NAMALWA (cell line): ENCODE results near the gene KIRREL3.

Experiments used
- DNase-seq: peaks from one replicate; pipeline ENCODE4 v3.0.0-alpha.2; 2015; ENCODE audit warnings: low spot score

KIRREL3 gene

DNA sequence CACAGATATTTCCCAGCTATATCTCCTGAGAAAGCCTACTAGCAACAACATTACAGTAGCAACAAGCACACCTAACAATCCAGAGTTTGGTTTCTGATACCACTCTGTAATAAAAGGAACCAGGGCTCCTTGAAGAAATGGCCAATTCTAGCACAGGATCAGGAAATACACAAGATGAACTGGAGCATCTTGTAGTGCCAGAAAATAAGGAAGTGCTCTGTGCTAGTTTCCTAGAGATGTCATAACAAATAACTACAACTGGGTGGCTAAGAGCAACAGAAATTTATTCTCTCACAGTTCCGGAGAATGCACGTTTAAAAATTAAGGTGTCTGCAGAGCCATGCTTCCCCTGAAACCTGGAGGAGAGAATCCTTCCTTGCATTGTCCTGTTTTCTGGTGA is 217.8 kb downstream of the KIRREL3 start:
- no peak for DNase-seq

DNA sequence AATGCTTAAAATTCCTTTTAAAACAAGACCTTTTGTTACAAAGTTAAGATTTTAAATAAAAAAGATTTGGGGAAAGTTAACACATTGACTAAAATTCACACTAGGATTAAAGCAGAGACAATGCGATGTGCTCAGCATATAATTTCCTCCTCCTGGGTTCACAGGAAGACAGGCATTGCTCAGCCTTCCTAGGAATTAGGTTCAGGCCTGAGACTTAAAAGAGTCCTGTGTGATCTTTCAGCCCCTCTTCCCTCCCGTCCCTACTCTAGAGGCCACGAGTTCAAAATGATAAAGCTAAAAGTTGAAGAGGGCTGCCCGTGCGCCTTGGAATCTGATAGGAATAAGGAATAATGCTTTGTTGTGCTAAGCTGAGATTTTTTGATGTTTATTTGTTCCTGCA is 218.6 kb downstream of the KIRREL3 start:
- no peak for DNase-seq

DNA sequence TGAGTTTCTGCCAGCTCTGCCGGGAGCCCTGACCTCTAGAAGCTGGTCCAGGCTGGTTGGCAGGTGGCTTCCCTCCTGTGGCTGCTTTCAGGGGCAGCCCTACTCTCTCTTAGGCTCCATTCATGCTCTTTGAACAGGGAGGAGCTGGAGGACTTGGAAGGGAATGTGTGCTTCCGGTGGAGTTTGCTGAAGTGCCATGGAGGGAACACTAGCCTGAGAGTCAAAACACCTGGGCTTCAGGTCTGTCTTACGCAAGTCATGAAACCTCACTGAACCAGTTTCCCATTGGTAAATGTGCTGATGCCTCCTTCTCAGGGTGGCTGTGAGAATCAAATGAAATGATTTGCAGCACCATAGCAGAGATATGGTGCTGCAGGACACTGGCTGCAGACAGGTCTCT is 224.5 kb downstream of the KIRREL3 start:
- no peak for DNase-seq

DNA sequence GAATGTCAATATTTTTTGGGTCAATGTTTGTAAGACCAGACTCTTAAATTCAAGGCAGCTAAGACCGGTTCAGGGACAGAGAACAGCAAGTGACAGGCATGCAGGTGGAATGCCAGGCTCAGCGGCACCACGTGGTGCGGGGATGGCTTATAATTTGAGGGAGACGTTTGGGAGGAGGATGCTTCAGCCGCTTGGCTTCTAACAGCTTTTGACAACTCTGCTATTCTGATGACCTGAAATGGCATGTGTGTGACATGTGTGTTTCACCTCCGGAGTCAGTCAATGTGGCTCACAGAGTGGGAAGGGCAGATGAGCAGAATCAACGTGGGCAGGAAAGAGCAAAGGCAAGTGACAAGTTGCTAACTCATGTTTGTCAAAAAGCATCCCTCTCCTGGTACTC is 228.3 kb downstream of the KIRREL3 start:
- DNase-seq, result no peak

DNA sequence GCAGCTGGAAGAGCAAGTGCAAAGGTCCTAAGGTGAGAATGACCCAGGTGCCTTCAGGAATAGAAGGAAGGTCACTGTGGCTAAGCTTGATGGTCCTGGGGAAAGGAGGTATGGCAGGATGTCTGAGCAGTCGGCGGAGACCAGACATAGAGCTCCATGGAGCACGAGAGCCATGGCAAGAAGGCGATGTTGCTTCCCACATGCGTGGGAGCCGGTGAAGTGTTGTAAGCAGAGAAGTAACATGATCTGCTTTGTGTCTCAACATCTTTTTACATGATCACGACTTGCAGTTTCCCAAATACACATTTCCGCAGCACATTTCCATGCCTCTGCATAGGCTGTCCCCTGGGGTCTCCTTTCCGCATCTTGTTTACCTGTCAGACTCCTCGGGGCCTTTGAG is 231.9 kb downstream of the KIRREL3 start:
- DNase-seq, result no peak

DNA sequence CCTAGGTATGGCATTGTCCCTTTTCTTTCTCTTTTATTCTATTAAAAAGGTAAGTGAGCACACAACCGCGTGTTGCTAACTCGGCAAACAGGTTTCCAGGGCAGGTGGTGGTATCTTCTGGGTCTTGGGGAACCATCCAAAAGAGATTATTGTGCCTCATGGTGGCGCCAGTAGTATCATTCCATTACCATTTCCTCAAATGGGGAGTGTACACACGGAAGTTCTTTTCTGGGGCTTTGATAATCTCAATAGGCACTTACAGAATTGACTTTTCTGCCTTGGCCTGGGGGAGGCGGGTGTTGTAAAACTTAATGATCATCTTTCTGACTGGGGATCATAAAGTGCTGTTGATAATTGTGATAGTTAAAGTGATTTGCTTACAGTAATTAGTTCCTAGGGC is 234.1 kb downstream of the KIRREL3 start:
- no peak for DNase-seq

DNA sequence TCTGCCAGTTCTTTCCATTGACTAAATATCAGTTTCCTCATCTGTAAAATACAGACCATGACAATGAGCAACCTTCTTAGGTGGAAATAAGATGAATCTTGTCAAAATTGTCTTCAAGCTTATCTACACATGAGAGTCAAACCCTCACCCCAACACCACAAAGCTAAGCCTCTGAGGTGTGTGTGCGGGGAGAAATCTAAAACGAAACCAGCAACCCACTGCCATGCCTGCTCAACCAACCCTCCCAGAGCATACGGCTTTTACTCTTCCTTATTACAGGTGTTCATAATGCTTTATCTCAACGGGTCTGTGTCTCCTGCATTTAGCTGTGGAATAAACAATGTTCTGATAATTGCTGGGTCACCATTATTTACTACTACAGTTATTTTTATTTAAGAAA is 235.4 kb downstream of the KIRREL3 start:
- no peak for DNase-seq

DNA sequence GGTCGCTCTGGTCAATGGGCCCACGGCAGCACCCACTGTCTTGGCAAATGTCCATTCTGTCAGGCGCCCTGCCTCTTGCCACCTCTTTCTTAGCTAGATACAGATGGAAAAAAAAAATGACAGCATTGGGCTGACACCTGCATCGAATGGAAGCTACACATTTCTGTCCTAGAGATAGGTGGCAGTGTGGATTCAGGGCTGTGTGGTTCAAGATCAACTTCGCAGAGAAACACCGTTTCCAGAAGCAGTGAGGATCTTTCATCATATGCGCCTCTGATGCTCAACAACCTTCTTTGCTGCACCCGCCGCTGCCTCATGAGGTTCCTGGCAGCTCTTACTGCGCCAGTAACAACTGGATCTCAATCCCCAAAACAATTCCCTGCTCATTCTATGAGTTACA is 236.3 kb downstream of the KIRREL3 start:
- DNase-seq, result no peak

DNA sequence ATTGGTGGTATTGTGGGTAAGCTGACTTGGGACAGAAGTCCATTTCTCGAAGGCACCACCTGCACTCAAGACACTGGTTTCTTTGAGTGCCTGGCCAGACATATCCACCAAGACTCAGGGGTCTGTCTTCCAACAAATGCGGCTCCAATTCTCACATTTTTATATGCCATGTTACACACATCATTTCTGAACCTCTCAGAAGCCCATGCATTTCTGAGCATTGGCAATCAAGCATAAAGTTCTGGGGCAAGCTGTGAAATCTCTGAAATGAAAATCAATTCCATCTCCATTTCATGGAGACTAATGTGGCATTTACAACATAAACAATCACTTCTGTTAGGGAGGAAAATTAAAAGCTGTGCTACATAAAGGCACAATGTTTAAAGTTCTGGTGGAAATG is 243.7 kb downstream of the KIRREL3 start:
- DNase-seq, result no peak

DNA sequence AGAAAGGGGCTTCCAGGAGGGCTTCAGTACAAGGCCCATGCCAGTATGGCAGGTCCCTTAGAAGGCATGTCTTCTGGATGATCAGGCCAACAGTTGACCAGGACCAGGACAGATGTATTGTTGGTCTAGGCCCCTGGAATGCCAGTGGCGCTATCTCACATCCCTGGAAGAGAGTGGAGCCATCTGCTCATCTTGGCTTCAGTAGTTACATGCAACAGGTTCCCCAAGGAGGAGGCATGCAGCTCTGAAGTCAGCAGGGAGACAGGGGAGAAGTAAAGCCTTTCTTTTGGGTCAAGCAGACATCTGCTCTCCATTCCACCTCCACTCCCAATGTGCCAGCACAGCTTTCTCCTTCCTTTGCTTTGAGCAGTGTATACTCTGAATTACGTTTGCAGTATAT is 244.1 kb downstream of the KIRREL3 start:
- DNase-seq, result no peak

DNA sequence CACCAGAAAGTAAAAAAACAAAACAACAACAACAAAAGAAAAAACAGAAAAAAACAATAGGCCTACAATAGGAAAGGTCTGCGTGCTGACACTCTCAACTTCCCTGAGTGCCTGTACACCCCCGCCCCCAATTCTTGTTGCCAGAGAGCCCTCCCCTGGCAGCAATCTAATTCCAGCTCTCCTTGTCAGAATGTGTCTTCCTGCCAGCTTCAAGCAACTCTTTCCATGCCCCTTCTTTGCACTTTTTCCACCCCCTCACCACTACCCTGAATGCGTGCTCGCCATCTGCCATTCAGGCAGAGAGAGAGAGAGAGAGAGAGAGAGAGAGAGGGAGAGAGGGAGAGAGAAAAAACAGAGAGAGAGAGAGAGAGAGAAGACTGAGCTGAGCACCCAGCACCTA is 245.0 kb downstream of the KIRREL3 start:
- DNase-seq, result no peak

DNA sequence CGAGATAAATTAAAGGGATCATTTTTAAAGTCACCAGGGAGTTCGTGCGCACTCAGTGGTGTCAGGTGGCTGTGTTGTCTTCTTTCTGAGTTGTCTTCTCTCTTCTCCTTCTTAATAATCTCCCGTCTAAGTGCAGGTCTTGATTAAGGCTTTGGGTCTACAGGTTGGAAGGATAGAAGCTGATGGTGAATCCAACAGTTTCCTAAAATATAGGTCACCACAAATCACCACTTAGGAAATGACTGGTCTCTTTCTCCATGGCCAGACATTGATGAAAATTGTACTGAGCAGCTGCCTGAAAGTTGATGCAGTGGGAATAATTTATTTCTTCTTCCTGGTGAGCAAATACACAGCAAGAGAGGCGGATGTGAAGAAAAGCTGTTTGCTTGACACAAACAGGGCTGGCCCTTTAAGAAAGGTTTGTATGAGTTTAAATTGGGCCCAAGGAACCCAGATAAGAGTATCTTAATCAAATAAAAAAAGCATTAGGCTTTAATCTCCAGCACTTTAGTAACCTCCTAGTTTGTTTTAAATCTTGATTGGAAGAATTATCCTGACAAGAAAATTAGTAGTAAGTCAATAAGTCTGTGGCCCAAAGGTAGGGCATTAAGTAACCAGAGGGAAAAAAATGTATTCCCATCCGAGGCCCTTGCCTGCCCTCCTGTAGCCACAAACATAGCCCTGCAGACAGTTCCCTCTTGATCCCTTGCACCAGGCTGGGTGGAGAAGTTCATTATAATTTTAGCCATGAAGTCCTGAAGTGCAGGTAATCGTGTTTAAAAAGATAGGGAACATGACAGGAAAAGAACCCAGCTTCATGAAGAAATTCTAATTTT is 245.8 kb downstream of the KIRREL3 start:
- DNase-seq, result no peak

DNA sequence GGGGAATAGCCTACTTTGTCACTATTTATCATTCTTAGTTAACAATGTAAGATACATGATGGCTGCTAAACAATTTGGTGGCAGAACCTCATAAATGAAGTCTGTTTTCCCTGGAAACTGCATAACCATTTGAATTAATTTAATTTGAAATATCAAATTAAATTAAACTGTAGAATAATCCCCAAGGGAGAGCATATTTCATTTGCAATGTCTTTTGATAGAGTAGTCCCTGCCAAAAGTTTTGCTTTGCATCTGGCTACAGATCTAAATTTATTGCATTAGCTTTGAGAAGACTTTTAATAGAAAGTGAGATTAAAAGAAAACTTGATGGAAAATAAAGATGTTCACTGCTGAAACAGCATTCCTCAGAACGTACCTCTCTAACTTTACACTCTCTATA is 246.6 kb downstream of the KIRREL3 start:
- DNase-seq, result no peak

DNA sequence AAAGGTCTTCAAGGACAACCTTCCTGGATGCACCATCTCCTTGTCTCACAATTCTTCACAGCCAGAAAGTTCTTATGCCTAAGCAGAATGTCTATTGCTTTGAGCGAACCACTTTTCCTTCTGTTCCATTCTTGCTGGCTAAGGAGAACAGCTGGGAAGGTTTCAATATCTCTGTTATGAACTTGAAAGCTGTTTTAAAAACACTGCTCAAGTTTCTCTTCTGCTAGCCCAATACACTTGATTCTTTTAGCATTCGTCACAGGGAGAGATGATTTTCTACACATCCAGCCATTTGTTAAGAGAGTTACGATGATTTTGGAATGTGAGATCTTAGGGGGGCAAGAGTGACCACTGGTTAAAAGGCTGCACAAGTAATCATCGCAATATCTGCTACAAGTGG is 249.3 kb downstream of the KIRREL3 start:
- DNase-seq, result no peak

DNA sequence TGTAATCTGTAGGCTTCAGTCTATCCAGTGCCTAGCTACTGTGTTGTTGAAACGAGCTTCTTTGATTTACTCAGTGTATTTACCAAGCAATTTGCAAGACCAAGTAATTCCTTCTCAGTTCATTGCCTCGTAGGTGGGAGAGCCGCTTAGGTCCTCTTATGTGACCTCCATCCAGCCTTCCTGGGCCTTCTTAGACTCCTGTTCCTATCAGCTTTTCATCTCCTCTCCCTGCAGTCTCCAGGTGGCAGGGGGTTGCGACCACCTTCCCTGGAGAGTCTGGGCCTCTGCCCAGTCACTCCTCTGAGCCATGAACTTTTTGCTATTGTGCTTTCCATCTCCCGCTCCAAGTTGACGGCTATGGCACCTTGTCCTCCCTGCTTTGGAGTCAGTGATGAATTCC is 251.8 kb downstream of the KIRREL3 start:
- DNase-seq, result no peak

DNA sequence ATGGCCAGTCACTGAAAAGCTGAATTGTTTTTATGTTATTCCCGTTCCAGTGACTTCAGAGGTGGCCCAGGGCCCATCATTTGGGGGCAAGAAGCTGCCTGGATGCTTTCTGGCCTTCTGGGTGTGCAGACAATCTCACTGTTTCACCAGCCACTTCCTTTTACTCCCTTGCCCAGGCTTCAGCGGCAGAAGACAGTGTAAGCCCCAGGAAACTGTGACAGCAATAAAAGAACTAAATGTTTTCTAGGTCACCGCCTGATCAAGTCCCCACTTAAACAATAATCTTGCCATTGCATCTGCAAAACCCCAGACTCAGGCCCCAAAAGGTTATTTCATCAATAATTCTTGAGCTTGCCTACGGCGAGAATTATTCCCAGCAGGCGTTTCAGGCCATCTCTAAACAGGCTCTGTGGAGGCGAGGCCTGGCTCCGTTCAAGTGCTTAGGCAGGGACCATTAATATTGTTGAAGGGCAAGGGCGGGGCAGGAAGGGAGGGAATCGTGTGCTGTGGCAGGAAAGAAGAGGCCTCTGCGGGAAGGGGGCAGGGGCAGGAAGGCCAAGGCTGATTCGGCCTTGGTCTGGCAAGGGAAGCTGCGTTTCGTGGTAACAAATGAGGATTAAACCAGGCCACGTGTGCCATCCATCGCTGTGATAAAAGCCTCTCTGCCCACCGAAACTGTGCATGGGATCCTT is 252.3 kb downstream of the KIRREL3 start:
- DNase-seq, result no peak

DNA sequence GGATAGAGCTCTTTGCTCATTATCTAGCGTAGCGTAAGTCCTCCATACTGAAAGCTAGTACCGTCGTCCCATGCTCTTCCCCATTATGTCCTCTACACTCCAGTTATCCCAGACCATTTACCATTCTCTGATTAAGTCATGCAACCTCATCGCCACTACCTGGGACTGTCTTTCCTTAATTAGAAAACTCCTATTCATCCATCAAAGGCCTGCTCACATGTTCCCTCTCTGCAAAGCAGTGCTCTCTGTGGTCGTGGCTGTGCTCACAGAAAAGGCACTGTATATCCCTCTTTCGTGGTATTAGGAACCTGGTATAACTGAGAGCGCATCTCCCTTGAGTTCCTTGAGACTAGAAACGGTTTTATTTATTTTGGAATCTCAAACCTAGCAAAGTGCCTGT is 253.3 kb downstream of the KIRREL3 start:
- DNase-seq, result no peak

DNA sequence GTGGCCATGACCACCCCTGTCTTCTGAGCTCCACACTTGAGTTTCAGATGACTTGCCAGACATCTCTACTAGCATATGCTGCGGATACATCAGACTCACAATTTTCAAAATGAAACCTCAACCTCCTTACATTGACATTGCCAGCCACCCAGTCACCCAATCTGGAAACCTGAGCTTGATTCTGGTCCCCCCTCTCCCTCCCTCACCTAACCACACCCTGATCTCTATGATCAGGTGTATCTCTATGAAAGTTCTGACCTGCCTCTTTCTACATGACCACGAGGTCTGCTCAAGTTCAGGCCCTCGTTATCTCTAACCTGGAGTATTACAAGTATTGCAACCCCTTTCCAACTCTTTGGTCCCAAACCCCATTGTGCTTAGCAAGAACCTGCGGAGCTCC is 254.1 kb downstream of the KIRREL3 start:
- DNase-seq, result no peak

DNA sequence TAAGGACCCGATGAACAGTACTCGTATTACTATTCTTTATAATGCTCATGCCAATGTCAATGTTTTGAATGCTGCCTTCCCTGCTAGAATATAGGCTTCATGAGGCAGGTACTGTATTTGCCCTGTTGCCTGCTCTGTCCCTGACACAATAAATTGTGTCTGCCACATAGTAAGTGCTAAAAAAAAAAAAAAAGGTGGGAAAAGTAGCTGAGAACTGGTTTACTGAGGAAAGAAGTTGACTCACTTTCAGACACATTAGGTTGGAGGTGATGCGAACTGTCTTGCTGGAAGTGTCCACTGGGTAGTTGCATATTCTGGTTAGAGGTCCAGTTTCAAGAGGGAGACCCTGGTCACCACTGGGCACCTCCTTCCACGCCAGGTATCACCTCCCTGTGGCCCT is 255.9 kb downstream of the KIRREL3 start:
- DNase-seq, result no peak

DNA sequence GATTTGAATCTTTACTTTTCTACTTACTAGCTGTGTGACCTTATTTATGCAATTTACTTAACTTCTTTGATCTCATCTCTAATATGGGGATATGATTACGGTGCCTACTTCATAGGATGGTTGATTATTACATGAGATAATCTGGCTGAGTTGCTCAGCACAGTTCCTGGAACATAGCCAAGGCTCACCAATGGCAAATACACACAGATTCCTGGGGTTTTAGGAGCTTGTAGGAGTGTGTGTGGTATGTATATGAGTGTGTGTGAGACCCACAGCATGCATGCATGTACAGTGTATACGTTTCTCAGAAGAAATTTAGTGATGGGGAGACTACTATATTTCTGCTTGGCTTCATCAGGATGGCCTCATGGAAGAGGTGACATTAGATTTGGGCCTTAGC is 256.9 kb downstream of the KIRREL3 start:
- no peak for DNase-seq

DNA sequence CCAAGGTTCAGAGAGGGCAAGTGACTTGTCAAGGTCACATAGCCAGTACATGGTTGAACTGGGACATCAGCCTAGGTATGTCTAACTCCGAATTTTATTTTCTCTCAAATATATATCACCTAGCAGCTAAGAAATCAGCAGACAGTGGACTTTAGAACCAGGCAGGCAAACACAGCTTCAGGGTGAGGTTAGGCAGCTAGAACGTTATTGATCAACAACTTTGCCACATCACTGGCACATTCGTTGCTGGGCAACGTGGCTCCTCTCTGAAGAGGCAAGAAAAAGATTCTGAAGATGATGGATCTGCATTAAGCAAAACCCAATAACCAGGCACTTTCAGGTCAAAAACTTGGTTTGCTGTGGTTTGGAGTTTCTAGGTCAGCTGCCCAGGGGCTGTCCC is 258.0 kb downstream of the KIRREL3 start:
- DNase-seq, result no peak

DNA sequence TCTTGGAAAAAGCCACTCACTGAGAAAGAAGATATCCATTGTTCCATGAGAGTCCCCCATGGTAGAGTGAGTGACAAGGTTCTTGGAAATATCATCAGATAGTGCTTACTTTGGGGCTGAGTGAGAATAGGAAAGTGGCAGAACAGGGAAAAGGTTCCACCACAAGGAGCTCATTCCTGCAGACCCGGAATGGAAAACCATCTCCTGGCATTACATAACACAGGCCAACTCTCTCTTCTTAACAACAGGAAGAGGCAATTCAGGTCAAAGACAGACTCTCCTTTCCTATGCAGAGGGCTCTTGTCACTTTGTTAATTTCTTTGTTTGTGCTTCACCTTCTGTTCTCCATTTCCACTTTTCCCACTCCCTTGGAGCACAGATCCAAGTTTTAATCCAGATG is 259.7 kb downstream of the KIRREL3 start:
- no peak for DNase-seq

DNA sequence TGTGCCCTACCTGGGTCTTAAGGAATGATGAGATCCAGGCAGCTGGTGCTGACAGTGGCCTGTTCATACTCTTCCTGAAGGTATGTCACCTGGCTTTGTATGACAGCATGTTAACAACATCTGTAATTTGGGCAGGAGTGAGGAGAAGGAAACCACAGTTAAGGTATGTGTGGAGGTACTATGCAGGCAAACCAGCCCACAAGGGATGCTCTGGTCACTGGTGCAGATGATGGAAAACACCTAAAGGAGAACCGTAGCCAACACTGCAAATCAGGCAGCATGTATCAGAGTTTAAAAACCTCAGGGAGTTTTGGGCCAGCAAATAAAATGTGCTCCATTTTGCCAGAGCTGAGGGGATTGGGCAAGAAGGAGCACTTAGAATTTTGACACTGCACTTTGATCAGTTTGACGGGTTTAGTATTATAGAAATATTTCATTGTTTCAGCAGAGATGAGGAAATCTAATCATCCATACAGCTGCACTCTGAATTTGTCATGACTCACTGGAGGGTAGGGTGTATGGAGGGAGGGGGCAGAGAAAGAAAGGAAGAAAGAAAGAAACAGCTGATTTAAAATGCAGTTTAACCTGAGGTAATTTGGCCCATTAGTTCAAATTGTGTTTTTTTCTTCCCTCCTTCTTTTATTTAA is 260.9 kb downstream of the KIRREL3 start:
- no peak for DNase-seq
